ENCODE data around the gene MACROD2. TPM values are rescaled to one million over a fixed set of nuclear protein-coding genes. Genes with fewer than 3 reads are reported as not detected.

The MACROD2 gene
- total and polyA plus RNA-seq, 2 of the 4 experiments (the other 2 are of a cell fraction) = not detected

GRCh38 chr20:14707865-14708596, 712.7 kb downstream of the MACROD2 start:
- no peaks in the 10 kb centered on the region for H3K4me1 ChIP-seq (ENCODE audit: control insufficient read depth, insufficient read depth, low read length)
- no peak overlapping the region for H3K9ac ChIP-seq (ENCODE audit: low read depth, low read length)
- intact Hi-C loops (cut with micrococcal nuclease) = no loop called here
- H3K27me3 ChIP-seq (ENCODE audit: control insufficient read depth, insufficient read depth, low read length) = no peaks in the 10 kb centered on the region
- WGBS, 2 experiments (ENCODE audit: extremely low coverage in 2 of 2, insufficient read length in 1 of 2) = no CpG with 5 or more reads among the region's 2 CpGs
- H2AFZ ChIP-seq (replicated peaks; ENCODE audit: low read length, poor library complexity) = no peak overlapping the region
- H2AK5ac ChIP-seq (ENCODE audit: low read depth, low read length) = no peak overlapping the region
- no peak overlapping the region for H3K27ac ChIP-seq (ENCODE audit: insufficient read depth, low read length)
- no peaks in the 10 kb centered on the region for H3K9me1 ChIP-seq (ENCODE audit: insufficient read depth, low read length)
- H3K9me3 ChIP-seq (ENCODE audit: control insufficient read depth, insufficient read depth, low read length) = no peaks in the 10 kb centered on the region
- no peak overlapping the region for H3K4ac ChIP-seq (ENCODE audit: low read depth, low read length)
- H3K36me3 ChIP-seq (ENCODE audit: control insufficient read depth, insufficient read depth, low read length) = no peaks in the 10 kb centered on the region
- no peak overlapping the region for H3K56ac ChIP-seq (ENCODE audit: extremely low read depth, insufficient read depth, low read length)
- H2BK120ac ChIP-seq (ENCODE audit: low read depth, low read length) = no peak overlapping the region
- no peak overlapping the region for H3K4me3 ChIP-seq (ENCODE audit: insufficient read depth, low read depth, low read length)
- H3K79me1 ChIP-seq (ENCODE audit: low read depth in 1 of 2, low read length in 2 of 2) = no peaks in the 10 kb centered on the region
- no peak for ATAC-seq (ENCODE audit: low read depth)
- no peak overlapping the region for H4K8ac ChIP-seq (ENCODE audit: low read depth in 2 of 2, low read length in 2 of 2)
- ChIA-PET POLR2A (ENCODE audit: unreplicated experiment) (no interaction called here), CTCF (no interaction called here)
- no TSS peak for BruUV-seq (replicated peaks)
- no peak overlapping the region for H2BK15ac ChIP-seq (ENCODE audit: low read depth, low read length)
- H2BK20ac ChIP-seq (ENCODE audit: low read depth, low read length) = no peak overlapping the region
- in situ Hi-C loops (cut with MboI; ENCODE audit: low sequenced_read_pairs) = no loop called here
- H3K4me2 ChIP-seq (ENCODE audit: low read depth, low read length) = no peak overlapping the region
- no peak overlapping the region for H4K5ac ChIP-seq (ENCODE audit: low read depth, low read length)
- H4K20me1 ChIP-seq (ENCODE audit: insufficient read depth, low read length) = no peaks in the 10 kb centered on the region
- no peak overlapping the region for H3K23ac ChIP-seq (ENCODE audit: low read depth, low read length)
- no peak overlapping the region for H2AK9ac ChIP-seq (replicated peaks; ENCODE audit: low read depth, low read length, poor library complexity)
- H2BK5ac ChIP-seq (ENCODE audit: low read depth, low read length, poor library complexity, severe bottlenecking) = no peak overlapping the region
- no peak overlapping the region for H4K91ac ChIP-seq (ENCODE audit: insufficient read depth, low read depth, low read length)
- TF ChIP-seq CTCF (conservative IDR thresholded peaks at IDR 0.05; ENCODE audit: low read depth, low read length) (no peak), BHLHE40 (IDR thresholded peaks at IDR 0.05; ENCODE audit: low read depth, low read length) (no peak), MXI1 (IDR thresholded peaks at IDR 0.05; ENCODE audit: borderline replicate concordance, low read depth, low read length) (no peak), POLR2A (IDR thresholded peaks at IDR 0.05; ENCODE audit: low read depth, low read length) (no peak), USF2 (IDR thresholded peaks at IDR 0.05; ENCODE audit: low read depth, low read length) (no peak), FOS (IDR thresholded peaks at IDR 0.05; ENCODE audit: low read depth, low read length) (no peak), RCOR1 (IDR thresholded peaks at IDR 0.05; ENCODE audit: insufficient replicate concordance, low read length) (no peak), RAD21 (IDR thresholded peaks at IDR 0.05; ENCODE audit: low read length) (no peak), CHD1 (IDR thresholded peaks at IDR 0.05; ENCODE audit: low read depth, low read length) (no peak), RFX5 (IDR thresholded peaks at IDR 0.05; ENCODE audit: low read depth, low read length) (no peak), ELK1 (IDR thresholded peaks at IDR 0.05; ENCODE audit: borderline replicate concordance, low read depth, low read length) (no peak), CEBPB (IDR thresholded peaks at IDR 0.05; ENCODE audit: low read depth, low read length) (no peak)
- no peak overlapping the region for H3K14ac ChIP-seq (replicated peaks; ENCODE audit: low read depth, low read length)
- DNase-seq = no peak
- dilution Hi-C loops (cut with HindIII; ENCODE audit: low sequenced_read_pairs, unreplicated experiment) = no loop called here
- no peak overlapping the region for H3K18ac ChIP-seq (ENCODE audit: low read depth, low read length)

Measured in IMR-90 (cell line).